RPMI8226 (cell line): ENCODE data around the gene INSYN1.
"Not testable (repeated sequence)": the region's sequence is repeated elsewhere in the genome, so short reads cannot be mapped to it uniquely, and the experiment has no call there.

Experiments used
- DNase-seq: peaks from one replicate; pipeline ENCODE4 v3.0.0-alpha.2; 2015

INSYN1 gene

DNA sequence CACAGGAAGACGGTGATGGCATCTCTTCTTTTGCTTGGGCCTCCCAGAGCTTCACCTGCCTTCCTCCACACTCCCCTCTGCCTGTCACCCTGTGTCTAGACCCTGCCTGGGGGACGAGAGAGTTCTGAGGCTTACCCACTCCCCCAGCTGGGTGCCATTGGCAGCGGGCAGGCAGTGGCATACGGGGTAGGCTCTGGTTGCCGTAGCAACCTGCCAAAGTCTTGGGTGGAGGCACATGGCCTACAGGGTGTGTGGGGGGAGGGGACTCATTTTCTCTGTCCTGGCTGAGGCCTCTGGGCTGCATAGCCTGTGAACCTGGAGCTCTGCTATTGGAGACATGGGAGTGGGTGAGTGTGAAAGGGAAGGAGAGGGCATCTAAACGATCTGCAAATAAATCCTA, 4.4 kb downstream of the INSYN1 start:
- no peak for DNase-seq

DNA sequence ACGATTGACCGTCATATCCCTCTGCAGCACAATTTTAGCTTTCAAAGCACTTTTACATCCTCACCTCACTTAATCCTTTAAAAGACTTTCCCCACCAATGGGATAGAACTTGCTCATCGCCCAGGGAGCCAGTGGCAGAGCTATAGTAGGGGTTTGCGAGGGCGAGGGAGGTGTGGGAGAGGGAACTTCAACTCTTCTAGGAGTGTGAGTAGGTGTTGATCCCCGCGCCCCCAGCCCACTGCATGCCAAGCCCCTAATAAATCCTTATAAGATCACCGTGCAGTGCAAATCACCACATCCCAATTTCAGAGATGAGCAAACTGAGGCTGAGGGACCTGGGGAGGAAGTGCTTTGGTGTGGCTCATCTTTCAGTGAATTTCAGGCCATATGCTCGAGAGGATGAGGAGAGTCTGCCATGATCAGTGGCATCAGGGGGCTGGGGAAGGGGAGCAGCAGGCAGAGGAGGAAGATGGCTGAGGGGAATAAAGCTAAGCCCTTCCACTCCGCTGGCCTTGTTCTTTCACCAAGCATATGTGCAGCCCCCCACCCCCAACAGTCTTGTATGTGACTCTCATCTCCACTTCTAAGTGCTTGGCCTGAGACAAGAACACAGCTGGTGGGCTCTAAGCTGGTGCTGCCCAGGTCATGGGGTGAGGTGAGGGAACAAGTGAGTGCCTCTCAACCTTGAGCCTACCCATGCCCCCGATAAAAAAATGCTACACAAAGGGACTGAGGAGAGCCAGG, 5.1 kb downstream of the INSYN1 start:
- no peak for DNase-seq

DNA sequence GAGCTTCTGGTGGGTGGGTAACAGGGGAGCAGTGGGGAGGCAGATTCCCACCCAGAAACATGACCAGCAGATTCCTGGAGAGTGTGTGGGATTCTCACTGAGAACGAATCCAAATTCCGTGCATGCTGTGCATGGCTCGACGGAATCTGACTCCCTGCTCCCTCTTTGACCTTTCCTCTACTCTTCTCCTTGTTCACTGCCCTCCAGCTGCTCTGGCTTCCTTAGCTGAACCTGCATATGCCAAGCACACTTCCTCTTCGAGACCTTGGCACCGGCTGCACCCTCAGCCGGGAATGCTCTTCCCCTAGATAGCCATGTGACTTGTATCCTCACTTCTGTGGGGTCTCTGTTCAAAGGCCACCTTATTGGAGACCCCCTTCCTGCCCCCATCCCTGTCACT, 6.3 kb downstream of the INSYN1 start:
- no peak for DNase-seq

DNA sequence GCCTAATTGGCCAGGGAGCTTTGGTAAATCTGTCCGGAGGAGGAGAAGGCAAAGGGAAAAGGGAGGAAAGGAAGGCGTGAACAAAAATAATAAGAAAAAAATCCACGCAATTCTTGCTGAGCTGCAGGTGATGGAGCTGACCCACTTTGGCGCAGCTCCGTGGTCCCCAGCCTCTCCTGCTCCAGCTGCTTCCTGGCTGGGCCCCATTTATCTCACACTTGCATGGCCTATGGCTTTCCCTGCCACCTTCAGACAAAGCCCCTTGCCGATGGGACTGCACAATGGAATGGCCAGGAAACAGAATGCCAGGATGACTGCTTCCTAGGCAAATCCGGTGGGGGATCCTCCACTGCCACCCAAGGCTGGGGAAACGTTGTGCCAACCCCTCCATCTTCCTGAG, 6.9 kb downstream of the INSYN1 start:
- no peak for DNase-seq

DNA sequence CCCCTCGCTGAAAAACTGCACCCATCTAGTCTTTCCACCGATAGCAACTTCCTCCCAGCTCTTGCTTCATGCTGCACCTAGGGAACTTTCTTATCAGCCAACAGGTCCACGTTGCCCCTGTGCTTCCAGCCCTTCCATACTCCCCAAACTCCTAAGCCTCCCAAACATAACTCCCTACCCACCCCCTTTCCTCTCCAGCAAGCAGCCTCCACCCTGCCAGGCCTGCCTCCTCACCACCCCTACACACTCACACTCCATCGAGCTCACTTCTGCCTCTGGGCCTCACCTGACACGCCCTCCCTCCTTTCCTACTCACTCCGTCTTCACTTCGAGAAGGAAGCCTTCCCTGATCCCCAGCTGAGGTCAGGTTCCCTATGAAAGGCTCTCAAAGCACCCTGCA, 8.1 kb downstream of the INSYN1 start:
- no peak for DNase-seq

DNA sequence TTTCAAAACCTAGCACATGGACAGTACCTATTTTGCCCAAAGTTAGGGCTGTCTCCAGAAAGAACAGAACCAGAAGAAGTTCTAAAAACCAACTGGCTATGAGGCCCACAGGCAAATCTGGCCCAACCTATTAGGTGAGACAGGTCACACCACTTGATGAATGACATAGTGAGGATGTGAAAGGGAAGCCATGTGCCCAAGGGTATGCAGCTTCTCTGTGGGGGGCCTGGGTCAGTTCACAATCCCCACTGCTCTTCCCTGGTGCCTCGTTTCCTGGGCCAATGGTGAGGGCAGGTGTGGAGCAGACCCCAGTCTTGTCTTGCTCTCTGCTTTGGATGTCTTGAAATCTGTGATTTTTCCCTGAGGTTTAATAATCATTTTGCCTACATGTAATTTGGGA, 8.9 kb downstream of the INSYN1 start:
- no peak for DNase-seq

DNA sequence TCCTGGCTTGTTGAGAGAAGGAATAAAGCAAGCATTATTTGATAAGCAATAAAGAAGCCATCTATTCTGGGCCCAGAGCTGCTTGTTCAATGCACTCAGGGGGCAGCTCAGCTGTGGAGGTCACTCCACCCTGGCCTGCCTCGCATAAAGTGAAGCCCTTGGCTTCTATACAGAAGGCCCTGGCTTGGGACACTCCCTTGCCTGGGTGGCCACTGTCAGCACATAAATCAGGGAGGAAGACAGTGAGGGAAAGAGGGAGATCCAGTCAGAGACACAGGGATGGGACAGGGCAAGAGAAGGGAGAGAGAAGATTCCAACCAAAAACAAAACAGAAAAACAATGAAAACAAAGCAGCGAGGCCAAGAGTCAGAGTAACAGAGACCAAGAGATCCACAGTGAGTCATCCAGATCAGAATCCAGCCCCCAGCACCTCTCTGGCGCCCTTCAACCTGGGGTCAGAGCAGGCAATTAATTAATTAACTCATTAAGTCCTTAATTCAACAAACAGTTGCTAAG, 11.8 kb downstream of the INSYN1 start:
- no peak for DNase-seq

DNA sequence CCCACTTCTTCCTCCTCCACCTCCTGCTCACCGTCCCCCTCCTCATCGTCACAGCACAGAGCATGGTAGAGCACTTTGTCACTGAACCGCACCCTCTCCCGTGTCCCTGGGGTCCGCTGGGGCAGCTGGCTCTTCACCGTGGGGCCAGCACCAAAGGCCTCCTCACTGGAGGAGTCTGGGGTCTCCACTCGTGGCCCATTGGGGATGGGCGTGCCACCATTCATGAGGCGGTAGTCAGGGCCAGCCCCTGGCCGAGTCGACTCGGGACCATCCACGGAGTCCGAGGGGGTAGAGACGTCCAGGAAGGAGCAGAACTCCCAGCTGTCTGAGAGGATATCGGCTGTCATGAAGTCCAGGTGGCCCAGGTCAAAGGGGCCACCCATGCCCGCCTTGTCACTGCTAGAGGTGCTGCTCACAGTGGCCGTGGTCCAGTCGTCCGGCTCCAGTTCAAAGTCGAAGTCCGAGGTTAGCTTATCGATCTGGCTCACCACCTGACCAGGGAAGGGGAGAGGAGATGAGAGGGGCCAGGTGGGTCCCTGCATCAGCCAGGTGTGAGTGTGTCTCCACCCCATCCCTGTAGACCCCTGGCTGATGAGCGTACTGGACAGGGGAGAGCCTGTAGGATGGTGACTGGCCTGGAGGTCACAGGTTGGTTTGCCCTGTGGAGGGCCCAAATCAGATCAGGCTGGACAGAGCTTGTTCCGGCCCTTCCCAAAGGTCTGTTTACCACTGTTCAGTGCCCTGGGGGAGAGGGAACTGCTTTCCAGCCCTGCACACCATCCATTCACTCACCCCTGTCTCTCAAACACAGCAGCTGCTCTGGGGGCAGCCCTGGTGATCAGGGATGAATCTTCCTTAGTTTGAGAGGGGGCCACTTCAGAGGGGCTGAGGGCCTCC, 12.8 kb downstream of the INSYN1 start:
- no peak for DNase-seq

DNA sequence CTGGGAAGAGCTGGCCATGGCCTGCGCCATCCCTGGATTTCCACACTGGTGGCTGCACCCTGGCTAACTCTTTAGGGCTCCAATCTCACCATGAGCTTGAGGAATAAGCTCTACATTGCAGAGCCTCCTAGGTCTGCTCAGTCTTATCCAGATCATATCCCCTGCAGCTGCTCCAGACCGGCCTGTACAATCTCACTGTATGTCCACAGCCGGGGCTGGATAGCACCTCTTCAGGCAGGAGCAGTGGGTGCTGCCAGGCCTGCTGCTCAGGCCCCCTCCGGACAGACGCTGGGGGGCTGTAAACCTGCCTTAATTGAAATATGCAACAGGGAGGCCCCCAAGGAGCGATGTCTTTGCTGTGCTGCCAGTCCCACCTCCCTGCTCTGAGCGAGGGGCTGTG, 15.6 kb downstream of the INSYN1 start:
- DNase-seq, result no peak

DNA sequence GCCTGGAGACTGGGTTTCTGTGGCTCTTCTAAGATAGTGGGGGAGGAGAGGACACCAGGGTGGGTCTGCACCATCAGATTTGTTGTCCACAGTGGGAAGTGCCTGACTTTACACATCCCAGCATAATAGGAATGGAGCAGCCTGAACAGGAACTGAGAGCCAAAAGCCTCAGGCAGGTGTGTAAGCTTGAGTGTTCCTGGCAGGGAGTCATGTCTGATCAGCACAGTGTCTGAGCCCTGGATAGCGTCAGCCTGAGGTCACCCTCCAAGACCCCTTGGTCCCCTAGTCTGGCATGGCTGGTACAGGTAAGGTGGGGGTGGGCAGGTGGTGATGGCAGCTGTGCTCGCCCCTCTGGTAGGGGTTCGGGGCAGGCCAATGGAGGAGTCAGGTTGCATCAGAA, 20.2 kb downstream of the INSYN1 start:
- DNase-seq, result no peak

DNA sequence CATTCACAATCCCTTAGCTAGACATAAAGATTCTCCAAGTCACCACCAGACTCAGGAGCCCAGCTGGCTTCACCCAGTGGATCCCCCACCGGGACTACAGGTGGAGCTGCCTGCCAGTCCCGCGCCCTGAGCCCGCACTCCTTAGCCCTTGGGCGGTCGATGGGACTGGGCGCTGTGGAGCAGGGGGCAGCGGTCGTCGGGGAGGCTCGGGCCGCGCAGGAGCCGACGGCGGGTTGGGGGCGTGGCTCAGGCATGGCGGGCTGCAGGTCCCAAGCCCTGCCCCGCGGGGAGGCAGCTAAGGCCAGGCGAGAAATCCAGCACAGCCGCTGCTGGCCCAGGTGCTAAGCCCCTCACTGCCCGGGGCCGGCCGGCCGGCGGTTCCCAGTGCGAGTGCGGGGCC, 21.1 kb downstream of the INSYN1 start:
- DNase-seq, result not testable (repeated sequence)

DNA sequence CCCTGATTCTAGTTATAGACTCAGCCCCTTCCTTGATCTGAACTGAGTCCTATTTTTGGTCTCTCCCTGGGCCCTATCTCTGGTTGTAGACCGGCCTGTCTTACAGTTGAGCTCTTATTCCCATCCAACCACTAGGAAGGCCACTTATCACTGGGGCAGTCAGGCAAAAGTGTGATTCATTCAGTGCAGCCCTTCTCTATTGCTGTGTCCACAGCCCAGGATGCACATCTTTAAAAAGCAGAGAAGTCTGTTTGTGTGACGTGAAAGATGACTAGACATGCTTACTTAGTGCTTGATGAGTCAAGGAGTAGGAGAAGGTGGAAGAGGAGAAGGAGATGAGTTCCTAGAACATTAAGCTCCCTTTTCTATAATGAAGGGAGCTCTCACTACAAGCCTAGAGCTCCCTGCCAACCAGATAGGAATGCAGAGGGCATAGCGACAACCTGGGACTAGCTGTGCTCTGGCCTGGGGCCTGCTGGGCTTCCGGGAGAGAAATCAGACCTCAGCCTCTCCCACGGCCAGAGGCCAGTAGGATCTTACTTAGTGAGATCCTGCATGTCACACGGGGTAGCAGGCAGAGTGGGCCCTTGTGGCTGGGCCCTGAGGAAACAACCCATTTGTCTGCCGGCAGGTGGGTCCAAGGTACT, 25.7 kb downstream of the INSYN1 start:
- DNase-seq, result no peak

DNA sequence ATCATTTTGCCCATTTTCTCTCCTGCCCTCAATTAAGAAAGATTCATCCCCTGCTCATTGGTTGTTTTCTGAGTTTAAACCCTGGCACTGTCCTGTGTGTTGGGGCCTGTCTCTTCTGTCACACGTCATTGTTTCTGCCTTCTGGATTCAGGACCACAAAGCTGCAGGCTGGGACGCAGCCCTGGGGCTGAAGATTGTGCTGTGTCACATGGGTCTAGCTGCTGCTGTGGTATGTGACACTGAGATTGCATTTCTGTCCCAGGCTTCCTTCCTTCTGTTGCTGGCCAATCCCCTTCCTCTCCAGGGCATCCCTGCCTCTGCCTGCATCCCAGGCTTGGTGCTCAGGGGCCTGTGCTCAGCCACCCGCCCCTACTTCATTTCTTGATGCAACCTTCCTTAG, 28.9 kb downstream of the INSYN1 start:
- no peak for DNase-seq

DNA sequence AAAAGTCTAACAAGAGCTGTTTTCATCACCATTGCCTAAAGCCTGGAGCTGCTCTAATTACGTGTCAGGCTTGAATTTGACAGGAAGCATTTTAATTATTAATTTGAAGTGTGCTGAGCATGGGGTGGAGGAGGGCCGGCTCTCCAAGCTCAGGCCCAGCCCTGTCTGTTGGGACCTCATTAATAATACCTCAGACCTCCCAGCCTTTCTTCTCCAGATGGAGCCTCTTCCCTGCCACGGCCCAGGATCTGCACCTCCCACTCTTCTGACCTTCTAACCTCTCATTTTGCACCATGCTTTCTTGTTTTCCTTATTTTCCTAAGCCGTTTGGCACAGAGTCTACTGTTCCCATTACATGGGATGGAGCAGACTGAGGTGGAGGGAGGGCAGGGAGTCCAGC, 30.0 kb downstream of the INSYN1 start:
- no peak for DNase-seq

DNA sequence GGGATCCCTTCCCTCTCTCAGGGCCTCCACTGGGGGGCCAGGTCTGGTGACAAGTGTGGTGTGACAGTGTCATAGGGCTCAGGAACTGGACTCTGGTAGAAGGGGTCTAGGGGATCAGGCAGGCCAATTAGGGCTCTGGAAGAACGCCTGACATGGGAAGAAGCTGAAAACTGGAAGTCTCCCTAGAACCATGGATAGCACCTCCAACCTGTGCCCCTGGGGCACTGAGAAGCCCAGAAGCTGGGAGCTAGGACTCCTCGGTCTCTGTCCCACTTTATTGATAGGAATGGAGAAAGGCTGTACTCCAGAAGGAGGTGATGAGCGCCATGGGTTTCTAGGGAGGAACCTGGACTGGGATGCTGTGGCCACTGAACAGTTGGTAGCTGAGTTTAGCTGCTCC, 30.7 kb downstream of the INSYN1 start:
- DNase-seq, result no peak

DNA sequence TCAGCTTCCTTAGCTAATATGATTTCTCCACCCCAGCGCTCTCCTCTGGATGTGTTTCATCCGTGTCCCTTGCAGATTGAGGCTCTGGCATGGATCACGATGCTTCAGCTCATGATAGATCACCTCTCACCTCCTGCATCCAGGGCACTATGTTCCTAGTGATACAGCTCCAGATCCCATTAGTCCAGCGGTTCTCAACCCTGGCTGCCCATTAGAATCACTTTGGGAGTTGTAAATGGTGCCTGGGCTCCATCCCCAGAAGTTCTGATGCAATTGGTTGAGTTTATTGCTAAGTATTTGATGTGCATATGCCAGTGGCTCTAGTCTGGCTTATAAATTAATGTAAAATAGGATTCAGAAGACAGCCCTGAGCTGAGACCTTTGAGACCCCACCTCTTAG, 34.5 kb downstream of the INSYN1 start:
- no peak for DNase-seq

DNA sequence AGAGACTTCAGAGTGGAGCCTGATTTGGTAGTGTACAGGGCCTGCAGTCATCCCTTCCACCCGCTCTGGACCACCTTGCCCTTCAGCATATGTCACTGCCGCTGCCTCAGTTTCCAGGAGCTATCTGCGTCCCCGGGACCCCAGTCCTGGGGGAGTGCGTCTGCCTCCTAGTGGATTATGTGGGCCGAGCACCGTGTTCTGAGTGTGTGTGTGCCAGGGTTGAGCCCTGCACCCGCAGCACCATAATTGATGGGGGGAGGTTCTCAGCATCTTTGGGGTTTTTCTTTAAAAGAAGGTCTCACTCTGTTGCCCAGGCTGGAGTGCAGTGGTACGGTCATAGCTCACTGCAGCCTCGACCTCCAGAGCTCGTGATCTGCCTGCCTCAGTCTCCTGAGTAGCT, 35.3 kb downstream of the INSYN1 start:
- DNase-seq, result no peak

DNA sequence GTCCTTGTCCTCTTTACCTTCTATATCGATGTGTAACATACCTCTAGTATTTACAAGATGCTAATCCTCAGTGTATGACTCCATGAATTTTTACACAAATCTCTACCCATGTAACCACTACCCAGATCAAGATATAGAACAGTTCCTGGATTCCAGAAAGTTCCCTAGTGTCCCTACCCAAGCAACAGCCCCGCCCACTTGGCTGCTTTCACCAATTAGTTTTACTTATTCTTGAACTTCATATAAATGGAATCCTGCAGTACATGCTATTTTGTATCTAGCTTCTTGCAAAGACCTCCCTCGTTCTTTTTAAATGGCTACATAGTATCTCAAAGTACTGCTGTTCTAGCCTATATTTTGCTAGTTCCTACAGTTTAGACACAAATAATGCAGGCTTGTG, 35.9 kb downstream of the INSYN1 start:
- DNase-seq, result no peak

DNA sequence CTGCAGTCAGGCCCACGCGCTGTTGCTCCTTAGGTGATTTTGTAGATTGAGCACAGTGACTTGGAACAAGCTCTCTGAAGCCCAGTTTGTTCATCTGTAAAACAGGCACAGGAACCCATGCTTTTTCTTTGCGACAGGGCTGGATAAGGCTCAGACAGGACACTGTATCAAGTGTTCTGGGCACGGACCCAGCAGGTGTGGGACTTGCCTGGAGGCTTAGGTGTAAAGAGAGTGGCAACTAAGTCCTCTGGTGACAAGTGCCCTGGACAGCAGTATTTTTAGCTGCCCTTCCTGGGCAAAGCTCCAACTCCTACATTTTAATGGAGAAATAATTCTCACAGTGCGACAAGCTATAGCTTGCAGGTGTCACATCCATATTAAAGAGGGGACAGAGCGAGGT, 36.7 kb downstream of the INSYN1 start:
- peak; percentile 22 for DNase-seq

DNA sequence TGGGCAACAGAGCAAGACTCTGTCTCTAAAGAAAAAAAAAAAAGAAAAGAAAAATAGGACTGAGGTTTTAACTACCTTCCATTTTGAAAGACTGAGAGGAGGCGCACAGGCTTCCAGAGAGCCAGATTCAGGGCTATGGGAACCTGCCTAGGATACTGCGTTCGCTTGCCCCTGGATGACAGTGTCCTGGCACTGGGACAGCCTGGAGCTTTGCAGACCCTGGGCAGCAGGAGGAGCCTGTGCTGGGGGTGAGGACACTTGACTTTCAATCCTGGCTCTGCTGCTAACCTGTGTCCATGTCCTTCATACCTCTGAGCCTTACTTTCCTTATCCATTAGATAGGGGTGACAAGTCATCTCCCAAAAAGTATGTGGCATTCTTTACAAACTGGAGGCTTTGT, 37.7 kb downstream of the INSYN1 start:
- DNase-seq, result no peak

DNA sequence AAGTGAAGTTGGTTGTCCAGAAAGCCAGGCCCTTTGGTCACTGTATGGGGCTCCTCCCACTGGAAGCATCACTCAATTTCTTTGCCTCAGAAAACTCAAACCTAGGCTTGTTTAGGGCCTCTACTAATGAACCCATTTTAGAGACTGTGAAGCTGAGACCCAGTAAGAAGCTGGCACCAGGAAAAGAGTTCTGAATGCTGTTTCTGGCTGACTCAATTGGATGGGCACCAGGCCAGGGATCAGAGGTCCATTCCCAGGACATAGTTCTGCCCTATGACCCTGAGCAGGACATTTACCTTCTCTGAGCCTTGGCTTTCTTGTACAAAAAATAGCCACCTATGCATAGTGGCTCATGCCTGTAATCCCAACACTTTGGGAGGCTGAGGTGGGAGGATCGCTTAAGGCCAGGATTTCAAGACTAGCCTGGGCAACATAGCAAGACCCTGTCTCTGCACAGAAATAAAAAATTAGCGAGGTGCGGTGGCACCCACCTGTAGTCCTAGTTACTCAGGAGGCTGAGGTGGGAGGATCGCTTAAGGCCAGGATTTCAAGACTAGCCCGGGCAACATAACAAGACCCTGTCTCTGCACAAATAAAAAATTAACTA, 38.4 kb downstream of the INSYN1 start:
- no peak for DNase-seq

DNA sequence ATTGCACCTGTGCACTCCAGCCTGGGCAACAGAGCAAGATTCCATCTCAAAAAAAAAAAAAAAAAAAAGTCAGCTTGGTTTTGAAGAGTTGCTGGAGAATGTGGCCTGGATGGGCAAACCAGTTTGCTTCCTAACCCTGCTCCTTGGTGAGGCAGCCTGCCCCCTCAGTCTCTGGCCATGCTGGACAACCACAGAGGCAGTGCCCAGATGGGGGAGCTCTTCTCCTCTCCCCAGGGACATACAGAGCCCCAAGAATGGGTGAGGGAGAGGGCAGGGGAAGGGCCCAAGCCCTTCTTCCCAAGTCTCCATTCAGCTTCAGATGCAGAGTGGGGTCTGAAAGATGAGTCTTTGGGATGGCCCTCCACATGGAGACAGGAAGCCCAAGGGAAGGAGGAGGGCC, 41.0 kb downstream of the INSYN1 start:
- DNase-seq, result no peak

DNA sequence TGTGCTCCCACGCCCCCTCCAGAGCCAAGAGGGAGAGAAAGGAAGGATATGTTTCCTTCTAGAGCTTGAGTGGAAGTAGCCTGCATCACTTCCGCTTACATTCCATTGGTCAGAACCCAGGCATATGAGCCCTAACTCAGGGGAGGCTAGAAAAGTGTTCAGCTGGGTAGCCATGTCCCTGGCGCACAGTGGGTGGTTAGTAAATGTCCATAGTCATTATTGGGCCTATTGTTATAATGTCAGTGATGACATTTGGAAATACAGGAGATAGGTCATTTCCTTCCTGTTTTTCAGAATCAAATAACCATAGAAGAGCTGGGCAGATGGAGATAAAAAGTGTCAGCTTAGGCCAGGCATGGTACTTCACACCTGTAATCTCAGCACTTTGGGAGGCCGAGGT, 41.6 kb downstream of the INSYN1 start:
- no peak for DNase-seq
